GM18498 (cell line): Measurements from ENCODE around the gene ASF1B.

Experiments used
- ATAC-seq: cut with Tn5 transposase; IDR thresholded peaks from one replicate; pipeline ENCODE4 v1.9.1; 2021; ENCODE audit warnings: mild to moderate bottlenecking, moderate library complexity; ENCODE audit not compliant: unreplicated experiment

ASF1B gene

GRCh38 chr19:14139944-14140343 lies 3.6 kb upstream of the ASF1B start:
- ATAC-seq, result no peak

GRCh38 chr19:14138576-14139265 lies 2.3 kb upstream of the ASF1B start:
- ATAC-seq, result no peak

GRCh38 chr19:14135985-14136508 lies 342 bp downstream of the ASF1B start:
- ATAC-seq, result no peak

DNA sequence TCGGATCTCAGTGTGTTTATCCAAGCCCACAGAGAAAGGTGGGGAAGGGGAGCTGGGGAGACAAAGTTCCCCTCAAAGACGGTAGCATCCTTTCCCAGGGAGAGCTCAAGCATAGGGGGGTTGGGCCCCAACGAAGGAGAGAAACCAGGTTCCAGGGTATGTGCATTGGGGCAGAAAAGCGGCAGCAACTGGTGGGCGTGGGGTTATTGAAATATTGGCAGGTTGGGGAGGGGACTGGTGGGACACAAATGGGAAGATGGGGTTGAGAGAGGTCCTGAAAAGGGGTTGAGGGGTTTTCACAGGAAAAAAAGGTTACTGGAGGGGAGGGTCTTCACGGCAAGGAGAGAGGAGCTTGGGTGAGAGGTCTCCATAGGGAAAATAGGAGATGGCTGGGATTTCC lies 1.0 kb downstream of the ASF1B start:
- no peak for ATAC-seq

DNA sequence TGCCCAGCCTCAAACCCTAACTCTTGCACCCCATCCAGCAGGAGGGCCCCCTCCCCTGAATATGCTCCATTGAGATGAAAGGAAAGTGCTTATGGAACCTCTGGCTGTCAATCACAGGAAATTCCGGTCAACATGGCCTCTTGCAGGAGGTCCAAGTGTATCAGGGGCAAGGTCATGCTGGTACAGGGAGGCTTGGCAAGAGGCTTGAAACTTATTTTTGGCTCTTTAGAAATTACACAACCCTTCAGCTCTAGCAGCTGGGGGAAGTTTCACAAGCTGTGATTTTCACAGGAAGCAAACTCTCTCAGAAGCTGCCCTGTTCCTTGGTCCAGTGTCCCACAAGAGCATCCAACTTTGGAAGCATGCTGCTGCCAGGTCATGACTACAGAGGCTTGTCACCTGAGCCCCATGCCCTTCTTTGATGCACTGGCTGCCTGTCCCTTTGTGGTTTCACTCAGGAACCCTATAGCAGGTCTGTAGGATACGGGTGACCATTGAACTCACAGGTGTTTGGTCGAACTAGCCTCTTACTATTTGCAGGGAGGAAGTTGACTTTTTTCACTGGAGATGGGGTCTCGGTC lies 8.4 kb downstream of the ASF1B start:
- no peak for ATAC-seq

DNA sequence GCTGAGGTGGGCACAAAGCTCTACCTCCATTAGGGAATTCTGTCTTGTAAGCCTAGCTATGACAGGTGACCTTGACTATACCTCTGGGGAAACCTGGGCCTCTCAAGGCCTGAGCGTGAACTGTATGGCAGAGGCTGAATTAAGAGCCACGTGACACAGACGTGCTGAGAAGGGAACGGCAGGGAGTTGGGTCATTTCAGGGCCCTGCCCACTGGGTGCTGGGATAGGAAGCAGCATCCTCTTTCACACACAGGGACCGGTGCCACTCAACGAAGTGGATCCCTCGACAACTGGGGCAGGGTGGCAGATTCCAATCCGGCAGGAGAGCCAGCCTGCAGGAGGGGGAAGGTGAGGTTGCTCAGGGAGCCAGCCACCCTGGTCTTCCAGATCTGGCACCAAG lies 9.2 kb downstream of the ASF1B start:
- no peak for ATAC-seq

DNA sequence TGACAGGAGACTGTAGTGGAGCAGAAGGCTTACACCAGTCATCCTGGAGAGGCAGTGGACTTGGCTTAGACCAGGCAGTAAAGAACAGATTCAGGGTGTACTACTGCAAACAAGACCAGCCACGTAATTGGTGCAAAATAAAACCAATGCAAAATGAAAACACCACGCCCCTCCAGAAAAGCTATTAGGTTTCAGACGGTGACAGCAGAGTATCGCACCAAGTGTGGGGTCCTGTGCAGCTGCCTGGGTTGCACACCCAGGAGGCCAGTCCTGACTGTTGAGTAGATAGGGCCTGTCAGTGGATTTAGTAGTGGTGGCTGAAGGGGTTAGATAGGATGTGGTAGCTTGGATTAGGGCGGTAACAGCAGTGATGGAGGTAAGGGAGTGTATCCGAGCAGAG lies 13.5 kb downstream of the ASF1B start:
- no peak for ATAC-seq

GRCh38 chr19:14120497-14120780 lies 15.9 kb downstream of the ASF1B start:
- ATAC-seq, result no peak

GRCh38 chr19:14119644-14120496 lies 16.5 kb downstream of the ASF1B start:
- no peak for ATAC-seq

- ATAC-seq, result no peak
Measured at GRCh38 chr19:14119146-14119545, 17.2 kb downstream of the ASF1B start.

GRCh38 chr19:14118165-14119051 lies 18.0 kb downstream of the ASF1B start:
- peak; percentile 39 for ATAC-seq

DNA sequence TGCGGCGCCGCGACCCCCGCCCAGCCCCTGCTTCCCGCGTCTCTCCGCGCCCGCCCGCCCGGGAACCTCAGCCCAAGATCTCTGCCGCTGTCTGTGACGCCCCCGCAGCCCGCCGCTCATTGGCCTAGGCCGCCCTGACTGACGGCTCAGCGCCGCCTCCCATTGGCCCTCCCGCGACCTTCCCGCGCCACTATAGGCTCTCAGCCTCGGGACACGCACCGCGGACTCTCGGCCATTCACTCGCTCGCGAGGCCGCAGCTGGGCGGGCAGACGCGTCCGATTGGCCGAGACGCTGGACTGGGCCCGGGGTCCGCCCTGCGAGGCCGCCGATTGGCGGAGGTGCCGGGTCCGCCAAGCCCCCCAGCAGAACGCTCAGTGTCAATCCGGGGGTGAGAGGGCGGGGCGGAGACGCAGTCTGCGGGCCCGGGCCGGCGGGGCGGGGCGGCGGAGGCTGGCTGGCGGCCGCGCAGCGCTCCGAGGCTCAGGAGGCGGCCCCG lies 18.7 kb downstream of the ASF1B start, which contains the start of gene PRKACA:
Gene PRKACA (minus strand): TSS at position 95 of the 497 bp plus-strand sequence. CDS start 215 bp downstream, outside the sequence.
- peak; percentile 91 for ATAC-seq

DNA sequence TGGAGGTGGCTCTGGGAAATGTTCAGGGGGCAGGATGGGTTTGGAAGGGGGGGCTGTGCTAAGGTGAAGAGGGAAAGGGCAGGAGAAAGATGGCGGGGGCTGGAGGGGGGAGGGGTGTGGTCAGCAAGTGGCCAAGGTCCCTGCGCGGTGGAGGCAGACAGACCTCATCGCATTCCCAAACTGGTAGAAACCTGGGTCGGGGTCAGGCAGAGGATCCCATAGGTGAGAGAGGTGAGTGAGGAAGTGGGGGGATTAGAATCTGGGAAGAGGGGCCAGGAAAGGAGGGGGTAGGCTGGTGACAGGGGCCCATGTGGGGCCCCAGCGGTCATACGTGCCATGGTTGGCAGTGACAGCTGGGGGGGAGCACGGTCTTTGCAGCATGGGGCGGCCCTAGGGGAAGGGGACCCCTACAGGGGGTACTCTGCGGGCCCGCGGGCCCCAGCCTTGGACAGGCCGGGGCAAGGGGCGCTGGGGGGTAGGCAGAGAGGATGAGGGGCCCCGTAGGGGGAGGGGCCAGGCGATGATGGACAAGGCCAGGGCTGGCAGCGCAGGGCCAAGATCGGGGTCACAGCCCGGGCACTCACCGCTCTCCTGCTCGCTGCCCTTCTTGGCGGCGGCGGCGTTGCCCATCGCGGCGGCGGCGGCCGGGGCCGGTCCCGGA lies 19.3 kb downstream of the ASF1B start:
- ATAC-seq, result peak; percentile 2

GRCh38 chr19:14116525-14116917 lies 19.9 kb downstream of the ASF1B start:
- ATAC-seq, result no peak

DNA sequence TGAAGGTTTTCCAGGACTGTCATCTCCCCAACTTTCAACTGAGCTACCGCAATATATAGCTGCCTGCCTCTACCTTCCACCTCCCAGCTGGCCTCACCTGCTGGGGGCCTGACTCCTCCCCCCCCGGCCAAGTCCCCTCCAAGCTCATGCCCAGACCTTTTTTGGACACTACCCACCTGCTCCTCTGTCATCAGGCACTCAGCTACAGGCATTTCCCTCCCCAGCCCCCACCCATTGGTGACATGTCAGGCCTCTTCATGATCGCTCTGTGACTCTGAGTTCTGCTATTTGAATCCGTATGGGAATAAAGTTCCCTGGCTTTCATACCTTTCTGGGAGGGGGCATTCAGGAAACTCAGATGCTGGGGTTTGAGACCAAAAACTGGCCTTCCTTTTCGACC lies 20.6 kb downstream of the ASF1B start:
- ATAC-seq, result no peak

GRCh38 chr19:14114854-14115253 lies 21.5 kb downstream of the ASF1B start:
- ATAC-seq, result no peak

DNA sequence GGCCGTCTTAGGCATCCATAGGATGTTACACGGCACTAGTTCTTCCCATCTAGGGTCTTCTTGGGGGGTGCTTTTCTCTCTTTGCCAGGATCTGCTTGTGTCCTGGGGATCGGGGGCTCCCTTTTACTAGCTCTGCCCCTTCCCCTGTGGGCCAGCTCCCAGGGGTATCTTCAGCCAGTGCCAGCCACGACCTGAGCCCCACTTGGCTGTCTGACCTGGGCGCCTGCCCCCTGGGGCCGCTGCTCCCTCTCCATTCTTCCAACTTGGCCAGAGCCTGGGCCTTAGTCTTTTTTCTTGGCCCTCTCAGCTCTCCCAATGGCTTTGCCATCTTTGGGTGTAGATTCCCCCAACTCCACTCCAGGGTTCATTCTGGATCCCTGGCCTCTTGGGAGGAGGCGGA lies 21.9 kb downstream of the ASF1B start:
- no peak for ATAC-seq

DNA sequence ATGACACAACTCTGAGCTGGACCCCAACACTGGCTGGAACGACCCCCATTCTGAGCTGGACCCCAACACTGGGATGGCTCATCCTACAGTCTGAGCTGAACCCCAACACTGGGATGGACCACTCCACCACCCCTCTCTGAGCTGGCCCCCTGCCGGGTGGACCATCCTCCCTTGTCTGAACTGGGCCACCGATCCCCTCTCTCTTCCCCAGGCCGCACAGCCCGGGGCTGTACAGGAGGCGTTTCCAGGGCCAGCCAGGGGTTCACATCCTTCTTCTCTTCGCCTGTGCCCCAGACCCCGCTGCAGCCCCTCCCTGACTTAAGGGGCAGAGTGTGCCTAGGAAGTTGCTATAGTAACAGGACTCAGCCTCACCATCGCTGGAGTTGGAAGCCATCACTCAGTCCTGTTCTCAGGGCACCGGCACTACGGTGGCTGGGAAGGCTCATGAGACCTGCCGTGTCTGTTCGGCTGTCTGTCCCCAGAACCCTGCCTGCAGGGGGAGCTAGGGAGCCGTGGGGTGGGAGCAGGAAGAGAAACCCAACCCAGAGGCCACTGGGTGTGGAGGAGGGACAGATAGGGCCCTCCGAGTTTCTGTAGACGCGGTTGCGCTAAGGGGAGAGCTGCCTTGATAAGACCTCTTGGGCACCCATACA lies 22.5 kb downstream of the ASF1B start:
- ATAC-seq, result no peak

DNA sequence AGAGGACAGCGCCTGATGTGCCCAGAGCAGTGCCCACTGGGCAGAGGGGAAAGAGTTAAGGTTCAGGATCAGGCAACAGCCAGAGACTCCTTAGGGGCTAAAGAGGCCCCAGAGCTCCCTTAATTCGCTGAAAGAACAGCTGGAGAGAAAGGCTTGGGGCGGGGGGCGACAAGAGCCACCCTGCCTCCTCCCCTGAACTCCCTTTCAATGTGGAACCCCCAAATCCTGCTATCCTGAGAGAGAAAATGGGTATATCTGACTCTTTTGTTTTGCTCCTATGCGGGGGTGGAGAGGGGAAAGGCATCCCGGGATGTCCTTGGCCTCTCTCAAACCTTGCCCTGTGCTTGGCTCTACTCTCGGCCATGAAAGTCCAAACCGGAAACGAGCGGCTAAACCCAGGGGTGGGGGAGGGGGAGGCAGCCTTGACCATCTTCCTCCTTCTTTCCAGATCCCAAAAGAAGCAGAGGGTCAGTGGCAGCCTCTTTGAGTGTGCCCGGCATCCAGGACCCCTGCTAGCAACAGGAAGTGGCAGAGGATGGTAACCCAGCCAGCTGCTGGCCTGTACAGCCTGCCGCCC lies 23.5 kb downstream of the ASF1B start:
- ATAC-seq, result no peak
